ENCODE measurements around the gene SULT1C2. TPM values are rescaled to one million over a fixed set of nuclear protein-coding genes. Genes with fewer than 3 reads are reported as not detected.

Gene SULT1C2
- total and polyA plus RNA-seq, 8 donors = 5.4 to 36.6 (median 23.6) TPM

DNA sequence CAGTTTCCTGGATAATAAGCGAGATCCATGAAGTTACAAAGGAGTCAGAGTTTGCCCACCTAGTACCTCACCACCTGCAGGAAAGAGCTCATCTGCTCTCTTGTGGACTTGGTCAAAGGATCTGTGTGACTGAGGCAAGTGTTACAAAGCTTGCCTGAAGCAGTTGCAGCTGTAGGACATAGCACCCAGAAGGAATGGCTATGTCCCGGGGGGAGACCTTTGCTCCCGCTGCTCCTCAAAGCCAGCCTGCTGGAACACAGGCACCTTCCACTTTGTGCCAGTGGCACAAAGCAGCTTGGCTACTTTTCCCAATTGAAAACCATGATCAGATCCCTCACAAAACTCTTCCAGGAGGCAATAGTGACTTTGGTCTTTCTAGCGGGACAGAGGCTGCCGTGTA, 3.1 kb upstream of the SULT1C2 start:
- no peaks in the 10 kb centered on the region for H3K4me1 ChIP-seq
- intact Hi-C loops (cut with DNase I) = no loop called here
- H3K27me3 ChIP-seq = no peaks in the 10 kb centered on the region
- H3K27ac ChIP-seq = no peak overlapping the region
- no peak overlapping the region for H3K4me3 ChIP-seq
- no peaks in the 10 kb centered on the region for H3K9me3 ChIP-seq
- DNase-seq (no peak), ATAC-seq (no peak)
- TF ChIP-seq, protein P1, sequence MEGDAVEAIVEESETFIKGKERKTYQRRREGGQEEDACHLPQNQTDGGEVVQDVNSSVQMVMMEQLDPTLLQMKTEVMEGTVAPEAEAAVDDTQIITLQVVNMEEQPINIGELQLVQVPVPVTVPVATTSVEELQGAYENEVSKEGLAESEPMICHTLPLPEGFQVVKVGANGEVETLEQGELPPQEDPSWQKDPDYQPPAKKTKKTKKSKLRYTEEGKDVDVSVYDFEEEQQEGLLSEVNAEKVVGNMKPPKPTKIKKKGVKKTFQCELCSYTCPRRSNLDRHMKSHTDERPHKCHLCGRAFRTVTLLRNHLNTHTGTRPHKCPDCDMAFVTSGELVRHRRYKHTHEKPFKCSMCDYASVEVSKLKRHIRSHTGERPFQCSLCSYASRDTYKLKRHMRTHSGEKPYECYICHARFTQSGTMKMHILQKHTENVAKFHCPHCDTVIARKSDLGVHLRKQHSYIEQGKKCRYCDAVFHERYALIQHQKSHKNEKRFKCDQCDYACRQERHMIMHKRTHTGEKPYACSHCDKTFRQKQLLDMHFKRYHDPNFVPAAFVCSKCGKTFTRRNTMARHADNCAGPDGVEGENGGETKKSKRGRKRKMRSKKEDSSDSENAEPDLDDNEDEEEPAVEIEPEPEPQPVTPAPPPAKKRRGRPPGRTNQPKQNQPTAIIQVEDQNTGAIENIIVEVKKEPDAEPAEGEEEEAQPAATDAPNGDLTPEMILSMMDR (IDR thresholded peaks at IDR 0.05) = no peak
- H3K36me3 ChIP-seq = no peaks in the 10 kb centered on the region

DNA sequence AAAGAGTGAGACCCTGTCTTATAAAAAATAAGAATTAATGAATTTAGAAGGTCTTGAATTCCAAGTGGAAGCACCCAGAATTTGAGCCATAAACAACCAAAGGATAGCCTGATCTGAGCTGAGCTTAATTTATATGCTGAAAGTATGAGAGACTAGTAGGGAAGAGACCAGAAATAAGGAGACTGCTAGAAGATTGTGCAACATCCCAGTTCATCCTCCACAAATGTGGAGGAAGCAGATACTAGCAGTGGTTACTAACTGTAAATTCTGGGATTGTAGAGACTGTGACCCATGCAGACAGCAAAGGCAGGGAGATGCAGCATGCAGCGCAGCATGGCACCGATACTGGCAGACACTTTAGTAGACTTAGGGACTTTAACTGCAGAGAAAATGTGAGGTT, 1.5 kb upstream of the SULT1C2 start:
- intact Hi-C loops (cut with DNase I) = no loop called here
- Histone ChIP-seq H3K36me3 (no peaks in the 10 kb centered on the region), H3K9me3 (no peaks in the 10 kb centered on the region), H3K27me3 (no peaks in the 10 kb centered on the region), H3K27ac (no peak overlapping the region), H3K4me3 (no peak overlapping the region), H3K4me1 (no peaks in the 10 kb centered on the region)
- DNase-seq (no peak), ATAC-seq (no peak)
- TF ChIP-seq, protein P1 (IDR thresholded peaks at IDR 0.05) = no peak

DNA sequence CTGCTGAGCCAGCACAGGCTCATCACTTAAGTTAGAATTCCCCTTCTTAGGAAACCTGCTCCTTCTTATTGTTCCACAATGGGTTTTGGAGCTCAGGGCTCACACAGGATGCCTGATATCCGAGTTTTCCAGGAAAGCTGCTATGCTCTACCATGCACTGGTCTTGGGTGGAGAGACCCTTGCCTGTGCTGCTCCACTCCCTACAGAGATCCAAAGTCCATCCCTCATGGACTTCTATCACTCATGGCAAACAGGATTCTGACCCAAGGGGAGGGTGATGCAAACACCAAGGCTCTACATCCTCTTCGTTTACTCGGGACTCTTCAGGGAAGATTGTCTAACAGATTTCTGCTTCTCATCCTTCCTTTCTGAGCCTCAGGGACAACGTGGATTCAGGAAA, 5.2 kb downstream of the SULT1C2 start:
- no peaks in the 10 kb centered on the region for H3K36me3 ChIP-seq
- H3K27ac ChIP-seq = no peak overlapping the region
- no peaks in the 10 kb centered on the region for H3K9me3 ChIP-seq
- intact Hi-C loops (cut with DNase I) = no loop called here
- H3K4me3 ChIP-seq = no peak overlapping the region
- H3K27me3 ChIP-seq = no peaks in the 10 kb centered on the region
- TF ChIP-seq, protein P1 (IDR thresholded peaks at IDR 0.05) = no peak
- H3K4me1 ChIP-seq = no peaks in the 10 kb centered on the region
- no peak for DNase-seq
- ATAC-seq = no peak

DNA sequence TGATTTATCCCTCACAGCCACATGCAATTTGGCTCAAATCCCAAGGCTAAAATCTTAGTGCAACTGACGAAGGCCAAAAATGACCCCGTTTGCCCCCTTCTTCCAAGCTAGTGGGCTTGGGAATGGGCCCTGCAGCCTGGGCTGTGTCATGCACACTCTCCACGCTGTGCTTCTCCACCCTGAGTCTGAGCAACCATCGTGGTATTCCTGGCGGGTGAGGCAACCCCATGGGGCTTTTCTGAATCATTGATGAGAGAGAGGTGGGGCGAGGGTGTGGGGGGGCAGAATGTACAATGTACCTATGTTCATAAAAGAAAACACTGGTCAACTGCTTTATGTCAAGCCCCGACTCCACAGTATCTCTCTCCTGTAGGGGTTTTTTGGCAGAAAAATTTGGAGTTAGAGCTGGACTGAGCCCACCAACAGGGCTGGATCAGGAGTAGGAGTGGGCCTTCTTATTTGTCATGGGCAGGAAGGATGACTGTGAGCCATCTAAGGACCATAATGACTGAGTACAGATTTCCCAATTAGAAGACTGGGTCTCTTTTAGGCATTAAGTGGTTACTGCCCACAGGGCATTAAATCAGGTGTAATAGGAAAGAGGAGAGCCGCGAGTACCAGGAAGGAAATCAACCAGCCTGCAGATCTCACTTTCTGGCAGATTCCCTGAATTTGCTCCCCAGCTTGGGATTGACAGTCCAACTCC, 8.9 kb downstream of the SULT1C2 start:
- H3K9me3 ChIP-seq = no peaks in the 10 kb centered on the region
- H3K27ac ChIP-seq = no peak overlapping the region
- intact Hi-C loops (cut with DNase I) = no loop called here
- no peaks in the 10 kb centered on the region for H3K4me1 ChIP-seq
- no peak for DNase-seq
- H3K4me3 ChIP-seq = no peak overlapping the region
- H3K27me3 ChIP-seq = no peaks in the 10 kb centered on the region
- no peak for ATAC-seq
- TF ChIP-seq, protein P1 (IDR thresholded peaks at IDR 0.05) = no peak
- H3K36me3 ChIP-seq = no peaks in the 10 kb centered on the region

DNA sequence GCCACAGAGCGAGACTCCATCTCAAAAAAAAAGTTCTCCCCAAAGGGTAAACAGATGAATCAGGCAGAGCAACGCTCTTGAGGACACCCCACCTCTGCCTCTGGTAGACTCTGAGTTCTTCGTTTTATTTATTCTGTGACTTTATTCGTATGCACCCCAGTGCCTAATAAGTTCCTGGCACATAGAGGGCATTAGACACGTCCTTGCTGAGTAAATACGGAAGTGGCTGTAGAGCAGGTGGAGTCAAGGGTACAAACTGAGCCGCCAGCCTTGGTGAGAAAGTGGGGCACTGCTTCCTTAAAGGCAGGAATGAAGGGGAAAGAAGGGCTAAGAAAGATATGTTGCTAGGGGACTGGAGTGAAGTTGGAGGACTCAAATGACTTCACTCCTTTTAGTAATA, 12.9 kb downstream of the SULT1C2 start:
- DNase-seq = no peak
- Histone ChIP-seq H3K27ac (no peak overlapping the region), H3K36me3 (no peaks in the 10 kb centered on the region), H3K9me3 (no peaks in the 10 kb centered on the region), H3K27me3 (no peaks in the 10 kb centered on the region), H3K4me1 (no peaks in the 10 kb centered on the region), H3K4me3 (no peak overlapping the region)
- ATAC-seq = peak; percentile 47
- TF ChIP-seq, protein P1 (IDR thresholded peaks at IDR 0.05) = no peak
- intact Hi-C loops (cut with DNase I) = no loop called here

Data from left lung (tissue), 10 donors.